GM19238 (cell line): Measurements from ENCODE around the gene SCN11A.

Source experiments
- DNase-seq: peaks from one replicate; pipeline ENCODE4 v3.0.0; 2011; ENCODE audit warnings: low spot score; ENCODE audit not compliant: insufficient read length

SCN11A gene

DNA sequence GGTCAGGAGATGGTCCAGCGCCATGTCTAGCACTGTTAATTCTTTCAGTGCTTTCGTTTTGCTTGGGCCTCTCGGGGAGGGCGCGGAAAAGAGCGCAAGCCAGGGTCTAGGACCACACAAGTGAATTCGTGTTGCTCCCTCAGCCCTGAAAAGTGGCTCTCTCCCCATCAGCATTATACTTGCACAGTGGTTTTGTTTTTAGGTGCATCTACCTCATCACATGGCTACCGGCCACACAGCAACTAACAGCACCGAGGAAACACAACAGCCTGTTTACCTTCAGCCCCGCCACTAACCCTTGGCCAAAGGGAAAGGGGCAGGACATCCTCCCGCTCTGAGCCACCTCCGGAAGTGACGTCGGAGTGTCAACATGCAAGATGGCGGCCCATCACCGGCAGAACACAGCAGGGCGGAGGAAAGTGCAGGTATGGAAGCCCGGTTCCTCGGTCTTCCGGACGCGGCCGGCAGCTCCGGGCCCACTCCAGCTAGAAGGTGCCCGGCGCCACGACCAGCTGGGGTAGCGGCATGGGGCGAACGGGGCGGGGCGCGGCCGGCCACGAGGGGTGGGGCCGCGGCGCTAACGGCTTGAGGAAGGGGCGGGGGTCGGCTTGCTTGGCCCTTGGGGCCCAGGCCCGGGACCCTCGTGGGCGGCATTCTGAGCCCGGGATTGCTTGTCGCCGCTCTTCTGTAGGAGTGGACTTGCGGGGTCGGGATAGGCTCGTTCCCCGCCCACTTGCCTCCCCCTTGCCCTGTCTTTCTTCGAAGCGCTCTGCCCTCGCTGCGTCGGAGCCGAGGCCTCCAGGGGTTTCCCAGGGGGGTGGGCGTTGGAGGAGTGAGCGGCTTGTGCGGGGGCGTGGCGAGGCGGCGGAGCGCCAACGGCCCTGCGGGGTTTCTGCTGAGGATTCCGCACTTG lies at the start of gene SCN11A, which contains the start of gene WDR48:
TSS of gene SCN11A (minus strand) at position 296 of the 913 bp plus-strand sequence. CDS start 101,582 bp downstream, outside the sequence.
TSS of gene WDR48 (plus strand) at position 368 of the 913 bp plus-strand sequence. CDS start at position 378, 10 bp downstream.
- DNase-seq, result peak; percentile 82

DNA sequence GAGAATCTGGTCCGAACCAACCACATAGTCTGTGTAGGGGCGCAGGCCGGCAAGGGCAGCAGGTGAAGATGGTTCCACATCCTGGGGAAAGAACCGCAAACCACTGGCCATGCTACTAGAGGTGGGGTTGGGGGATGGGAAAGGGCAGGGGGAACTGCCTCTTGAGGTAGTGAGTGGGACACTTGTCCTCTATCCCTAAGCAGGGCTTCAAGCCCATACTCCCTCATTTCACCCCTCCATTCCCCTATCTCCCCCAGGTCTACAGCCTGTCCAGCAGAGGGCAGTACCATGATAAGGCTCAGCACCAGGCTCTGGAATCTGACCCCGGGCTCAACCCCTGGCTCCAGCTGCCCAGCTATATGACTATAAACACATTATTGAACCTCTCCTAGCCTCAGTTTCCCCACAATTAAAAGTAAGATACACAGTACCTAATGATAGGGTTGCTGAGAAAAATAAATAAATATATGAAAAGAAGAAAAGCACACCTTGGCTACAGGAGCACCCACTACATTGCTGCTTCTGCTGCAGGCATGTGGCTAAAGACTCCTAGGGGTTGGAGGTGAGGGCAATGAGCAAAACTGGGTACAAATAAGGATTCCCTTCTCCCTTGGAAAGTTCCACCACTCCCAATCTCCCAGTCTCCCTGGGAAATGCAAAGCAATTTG lies 49.4 kb upstream of the SCN11A start:
- peak; percentile 73 for DNase-seq

DNA sequence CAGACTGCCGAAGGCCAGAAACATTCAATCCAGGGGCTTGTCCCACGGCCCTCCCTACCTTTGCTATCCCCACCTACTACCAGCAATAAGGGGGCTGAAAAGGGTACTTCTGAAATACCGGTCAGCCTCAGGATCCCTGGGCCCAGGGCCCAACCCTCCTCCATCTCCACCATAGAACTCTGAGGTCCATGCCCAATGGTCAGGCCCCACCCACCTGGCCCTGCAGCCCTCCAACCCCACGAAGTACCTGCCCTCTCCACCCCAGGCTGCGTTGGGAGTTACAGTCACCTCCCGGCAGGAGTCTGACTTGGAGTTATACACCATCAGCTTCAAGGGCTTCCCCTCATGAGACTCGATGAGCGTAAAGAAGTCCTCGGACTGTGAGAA lies 48.7 kb upstream of the SCN11A start:
- no peak for DNase-seq

DNA sequence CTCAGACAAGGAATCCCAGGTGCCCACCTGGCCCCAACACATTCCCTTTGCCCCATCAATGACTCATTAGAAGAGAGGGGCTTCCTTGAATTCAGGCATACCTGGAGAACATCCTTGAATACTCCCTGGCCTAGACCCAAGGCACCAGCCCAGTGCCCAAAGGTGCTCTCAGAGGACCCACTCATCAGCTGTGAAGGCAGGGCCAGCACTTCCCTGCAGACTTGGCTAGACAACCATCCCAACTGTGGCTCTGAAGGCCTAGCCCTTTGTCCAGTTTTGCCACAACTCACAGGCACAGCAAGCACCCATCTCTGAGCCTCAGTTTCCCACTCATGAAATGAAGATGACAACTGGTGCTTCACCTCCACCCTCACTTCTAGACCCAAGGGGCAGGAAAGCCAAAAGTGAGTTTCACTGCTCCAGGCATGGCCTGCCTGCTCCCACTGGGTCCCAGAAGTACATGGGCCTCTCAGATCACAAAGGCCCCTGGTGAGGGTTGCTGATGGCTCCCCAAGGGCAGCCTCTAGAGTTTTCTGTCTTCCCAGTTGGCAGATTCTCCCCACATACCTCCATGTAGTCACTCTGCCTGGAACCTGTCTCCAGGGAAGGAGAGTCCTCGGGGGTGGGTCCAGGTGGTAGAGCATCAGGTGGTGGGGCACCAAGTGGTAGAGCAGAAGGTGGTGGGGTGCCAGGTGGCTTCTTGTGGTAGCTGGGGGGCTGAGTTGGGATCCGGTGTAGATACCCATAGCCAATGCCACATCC lies 48.2 kb upstream of the SCN11A start:
- DNase-seq, result no peak

DNA sequence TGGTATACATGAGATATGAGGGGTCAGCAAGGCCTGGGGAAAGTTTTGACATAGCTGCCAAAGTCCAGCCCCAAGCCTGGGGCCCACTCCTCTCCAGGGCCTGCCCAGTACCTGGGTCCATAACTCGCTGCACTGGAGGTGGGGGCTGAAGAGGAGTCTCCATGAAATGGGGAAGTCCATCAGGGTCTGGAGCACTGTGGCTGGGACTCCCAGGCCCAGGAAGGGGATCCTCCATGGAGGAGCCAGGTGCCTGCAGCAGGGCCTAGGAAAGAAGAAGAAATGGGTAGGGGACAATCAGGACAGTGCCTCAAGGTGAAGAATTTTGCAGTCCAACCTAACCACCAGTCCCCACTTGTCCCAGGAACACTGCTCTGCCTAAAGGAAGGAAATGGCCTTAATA lies 47.5 kb upstream of the SCN11A start:
- DNase-seq, result no peak

DNA sequence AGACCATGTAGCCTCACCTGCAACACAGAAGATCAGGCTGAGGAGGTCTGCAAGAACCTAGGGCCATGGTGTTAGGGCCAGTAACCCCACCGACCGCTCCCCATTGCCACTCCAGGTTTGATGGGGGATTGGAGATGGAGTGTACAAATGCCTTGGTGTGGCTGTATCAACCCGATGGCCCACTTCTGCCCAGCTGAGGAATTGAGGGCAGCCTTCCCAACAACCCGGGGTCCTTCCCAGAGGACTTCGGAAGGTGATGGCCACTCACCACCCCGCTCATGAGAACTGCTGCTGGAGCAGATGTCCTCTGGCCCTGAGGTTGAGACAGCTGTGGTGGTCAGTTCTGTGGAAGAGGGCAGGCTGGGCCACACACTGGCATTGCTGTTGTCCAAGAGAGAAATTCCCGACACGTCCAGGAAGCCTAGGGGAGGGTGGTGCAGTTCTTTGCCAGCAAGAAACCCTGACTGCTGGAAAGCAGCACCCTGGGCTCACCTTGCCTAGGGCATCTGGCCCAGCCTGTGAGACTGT lies 46.8 kb upstream of the SCN11A start:
- no peak for DNase-seq

DNA sequence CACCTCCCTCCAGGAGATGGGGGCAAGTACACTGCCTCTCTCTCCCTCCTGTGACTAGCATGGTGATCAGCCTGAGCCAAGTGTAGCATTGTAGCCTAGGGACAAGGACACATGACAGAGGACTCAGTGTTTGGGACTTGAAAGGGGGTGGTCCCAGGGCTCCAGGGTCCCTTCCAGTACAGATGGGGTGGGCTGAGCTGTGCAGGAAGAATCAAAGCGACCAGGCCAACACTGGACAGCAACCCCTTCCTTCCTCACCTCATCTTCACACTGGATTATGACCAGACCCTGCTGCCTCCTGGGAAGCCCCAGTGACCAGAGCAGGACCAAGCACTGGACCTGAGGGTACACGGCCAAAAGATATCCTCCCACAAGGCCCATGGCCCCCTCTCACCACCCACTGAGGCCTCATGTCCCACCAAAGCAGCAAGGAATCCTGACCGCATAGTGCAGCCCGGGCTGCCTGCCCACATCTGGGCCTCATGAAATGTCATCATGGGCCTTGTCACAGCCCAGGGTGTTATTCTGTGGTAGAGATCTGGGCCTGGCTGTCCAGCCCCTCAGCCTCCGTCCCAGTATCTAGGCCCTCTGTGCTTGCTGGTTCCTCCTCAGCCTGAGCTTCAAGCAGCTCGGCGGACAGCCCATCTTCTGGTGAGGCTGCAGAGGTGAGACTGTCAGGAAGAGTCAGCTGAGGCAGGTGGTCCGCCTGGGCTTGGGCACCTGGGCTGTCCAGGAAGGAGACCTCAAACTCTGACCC lies 46.1 kb upstream of the SCN11A start:
- no peak for DNase-seq

DNA sequence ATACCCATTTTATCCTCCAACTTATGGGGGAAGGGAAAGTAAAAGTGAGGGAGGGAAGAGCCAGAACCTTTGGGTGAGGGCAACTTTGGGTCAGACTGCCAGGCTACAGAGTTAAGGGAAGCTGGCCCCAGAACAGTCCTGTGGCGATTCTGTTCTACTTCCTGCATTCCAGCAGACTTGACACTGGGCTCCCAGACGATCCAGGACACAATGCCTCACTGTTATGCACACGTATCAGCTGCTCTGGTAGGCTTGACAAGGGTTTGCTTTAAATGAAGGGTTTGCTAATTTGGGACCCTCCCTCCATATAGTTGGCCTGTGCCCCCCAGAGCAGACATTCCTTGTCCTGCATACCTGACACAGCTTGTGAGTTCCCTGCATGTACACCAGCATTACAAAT lies 45.0 kb upstream of the SCN11A start:
- DNase-seq, result no peak

DNA sequence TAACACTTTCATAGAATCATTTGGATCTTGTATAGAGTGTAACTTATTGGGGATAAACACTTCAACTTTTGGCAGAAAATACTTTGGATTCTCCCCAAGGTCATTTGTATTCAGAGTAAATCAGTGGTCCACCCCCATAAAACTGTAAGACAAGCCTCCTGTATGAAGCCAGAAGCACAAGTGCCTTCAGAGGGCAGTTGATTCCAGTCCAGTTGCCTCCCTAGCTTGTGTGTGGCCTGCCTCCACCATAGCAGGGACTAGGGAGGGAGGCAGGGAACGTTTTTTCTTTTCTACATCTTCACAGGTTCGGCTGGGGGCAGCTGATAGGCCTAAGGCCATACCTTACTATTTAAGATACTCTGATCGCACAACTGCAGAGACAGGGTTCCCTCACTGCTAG lies 44.0 kb upstream of the SCN11A start:
- DNase-seq, result no peak

DNA sequence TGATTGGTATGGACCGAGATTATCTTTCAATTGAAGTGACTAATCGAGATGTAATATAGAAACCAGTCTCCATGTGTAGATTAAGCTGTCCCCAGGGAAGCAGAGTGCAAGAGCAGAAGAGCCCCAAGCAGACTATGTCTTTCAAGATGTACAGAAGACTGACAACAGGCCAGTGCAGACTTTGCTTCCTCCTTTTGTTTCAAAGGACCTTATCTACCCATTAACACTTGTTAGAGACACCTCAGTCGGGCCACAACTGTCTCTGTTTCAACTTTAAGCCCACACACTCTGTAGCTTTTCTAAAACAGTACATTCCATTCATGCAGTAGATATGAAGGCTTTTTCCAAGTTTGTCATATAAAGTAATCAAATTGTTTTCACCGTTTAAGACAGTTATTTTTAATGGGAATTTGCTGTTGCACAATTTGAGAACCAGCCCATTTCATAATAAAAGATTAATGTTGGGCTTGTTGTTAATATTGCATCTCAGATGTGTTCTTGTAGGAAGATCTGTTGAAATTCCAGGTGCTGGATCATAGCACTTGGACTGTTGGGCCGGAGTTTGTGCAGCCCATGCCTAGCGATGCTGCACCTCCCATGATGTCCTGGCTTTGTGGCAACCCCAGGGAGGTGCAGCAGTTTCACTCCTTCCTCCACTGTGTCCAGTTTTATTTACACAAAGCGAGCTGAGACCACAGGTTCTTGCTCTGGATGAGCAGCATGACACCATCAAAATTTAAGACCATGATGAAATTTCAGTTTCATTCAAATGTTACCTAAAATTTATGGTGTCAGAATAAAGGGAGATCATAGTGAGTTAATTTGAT lies 43.3 kb upstream of the SCN11A start:
- no peak for DNase-seq

DNA sequence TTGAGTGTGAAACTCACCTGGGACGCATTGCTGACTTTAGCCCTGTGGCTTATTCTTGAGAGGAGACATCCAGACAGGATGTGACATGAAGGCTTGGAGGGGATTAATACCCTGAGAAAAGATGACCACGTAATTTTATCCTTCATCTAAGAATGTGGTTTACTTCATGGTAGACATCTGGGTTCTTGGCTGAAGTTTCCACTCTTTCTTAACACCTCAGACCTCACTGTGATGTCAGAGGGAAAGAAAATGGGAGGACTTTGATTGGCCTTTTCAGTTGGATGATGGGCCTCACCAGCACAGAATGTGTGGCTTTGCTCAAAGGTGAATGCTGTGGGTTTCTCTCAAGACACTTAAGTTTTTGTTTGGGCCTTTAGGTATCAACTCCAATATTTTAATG lies 39.2 kb upstream of the SCN11A start:
- no peak for DNase-seq

DNA sequence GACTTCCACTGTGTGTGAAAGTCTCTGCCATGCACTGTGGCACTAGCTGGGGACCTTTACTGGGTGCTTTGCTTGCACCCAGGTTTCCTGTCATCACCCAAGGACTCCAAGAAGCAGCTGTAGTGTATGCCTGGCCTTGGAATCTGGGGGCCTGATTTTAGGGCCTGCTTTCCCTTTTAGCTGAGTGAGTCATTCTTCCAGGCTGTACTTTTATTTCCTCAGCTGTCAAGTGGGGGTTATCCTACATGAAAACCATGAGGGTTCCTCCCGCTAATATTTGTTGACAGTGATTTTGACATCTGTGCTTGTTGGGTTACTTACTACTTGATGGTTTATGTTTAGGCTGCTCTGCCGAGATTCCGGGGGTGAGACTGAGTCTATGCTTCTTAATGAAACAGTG lies 37.1 kb upstream of the SCN11A start:
- no peak for DNase-seq

DNA sequence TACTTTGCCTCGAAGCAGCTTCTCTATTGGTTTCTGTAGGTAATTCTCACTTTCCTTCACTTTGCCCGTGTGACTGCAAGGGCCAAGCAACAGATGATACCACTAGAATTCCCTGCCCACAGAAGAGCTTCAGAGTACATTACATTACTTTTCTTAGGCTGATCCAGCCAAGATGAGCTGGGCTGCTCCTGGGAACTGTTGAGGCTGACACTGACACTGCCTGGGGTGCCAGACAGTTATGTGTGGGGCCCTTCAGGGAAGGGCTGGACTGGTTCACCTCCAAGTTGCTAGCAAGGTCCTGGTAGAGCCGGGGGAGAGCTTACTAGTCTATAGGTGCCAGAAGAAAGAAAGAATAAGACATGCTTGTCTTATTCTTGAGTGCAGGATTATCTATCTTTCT lies 36.7 kb upstream of the SCN11A start:
- DNase-seq, result no peak

DNA sequence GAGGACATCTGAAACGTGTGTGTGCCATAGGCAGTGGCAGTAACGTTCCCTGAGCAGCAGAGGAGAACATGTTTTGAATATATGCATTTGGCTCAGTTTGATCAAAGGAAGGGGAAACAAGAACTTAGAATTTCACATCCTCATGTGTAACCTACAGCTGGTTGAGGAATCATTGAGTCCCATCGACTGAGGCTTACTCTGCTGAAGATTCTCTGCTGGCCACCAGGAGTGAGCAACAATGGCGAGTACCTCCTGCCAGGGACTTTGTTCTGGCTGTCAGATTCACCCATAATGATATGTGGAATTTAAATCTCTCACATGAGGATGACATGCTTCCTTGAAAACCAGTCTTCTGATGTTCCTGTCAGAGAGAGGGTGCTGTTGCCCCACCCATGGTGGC lies 34.4 kb upstream of the SCN11A start:
- DNase-seq, result no peak

DNA sequence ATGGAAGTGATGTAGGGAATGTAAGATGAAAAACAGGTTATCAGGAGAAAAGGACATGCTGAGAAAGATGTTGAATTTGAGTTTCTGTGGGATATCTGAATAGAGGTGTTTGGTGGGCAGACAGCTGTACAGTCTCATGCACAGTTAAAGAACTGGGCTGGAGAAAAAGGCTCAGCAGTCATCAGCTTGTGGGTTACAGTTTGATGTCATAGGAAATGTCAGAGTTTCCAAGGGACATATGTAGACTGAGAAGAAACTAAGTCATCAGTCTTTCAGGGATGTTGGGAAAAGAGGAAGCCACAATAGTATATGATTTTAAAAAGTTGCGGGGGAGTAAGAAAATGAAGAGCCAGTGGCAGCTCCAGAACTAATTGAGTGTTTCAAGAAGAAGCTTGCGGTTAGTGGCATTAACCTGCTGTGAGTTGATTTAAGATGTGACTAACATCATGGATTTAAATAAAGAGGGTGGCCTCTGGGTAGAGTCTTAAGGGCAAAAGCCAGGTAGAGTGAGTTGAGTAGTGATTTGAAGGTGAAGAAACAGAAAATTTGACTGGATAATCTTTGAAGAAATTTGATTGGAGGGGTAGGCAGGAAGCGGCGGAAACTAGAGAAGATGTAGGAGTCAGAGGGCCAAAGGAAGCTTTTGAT lies 31.0 kb upstream of the SCN11A start:
- no peak for DNase-seq

DNA sequence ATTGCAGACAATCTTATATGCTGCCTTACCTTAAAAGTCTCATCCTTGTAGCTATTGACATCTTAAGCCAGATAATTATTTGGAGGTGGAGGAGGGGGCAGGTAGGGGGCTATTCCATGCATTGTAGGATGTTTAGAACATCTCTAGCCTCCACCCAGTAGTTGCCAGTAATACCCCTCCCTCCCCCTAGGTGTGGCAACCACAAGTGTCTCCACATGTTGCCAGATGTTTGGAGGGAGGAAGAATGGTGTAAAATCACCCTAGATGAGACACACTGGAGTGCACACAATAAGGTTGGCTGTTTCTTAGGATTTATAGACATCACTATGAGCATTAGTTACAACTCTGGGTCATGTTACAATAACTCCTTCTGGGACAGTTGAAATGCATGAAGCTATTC lies 28.3 kb upstream of the SCN11A start:
- DNase-seq, result no peak

DNA sequence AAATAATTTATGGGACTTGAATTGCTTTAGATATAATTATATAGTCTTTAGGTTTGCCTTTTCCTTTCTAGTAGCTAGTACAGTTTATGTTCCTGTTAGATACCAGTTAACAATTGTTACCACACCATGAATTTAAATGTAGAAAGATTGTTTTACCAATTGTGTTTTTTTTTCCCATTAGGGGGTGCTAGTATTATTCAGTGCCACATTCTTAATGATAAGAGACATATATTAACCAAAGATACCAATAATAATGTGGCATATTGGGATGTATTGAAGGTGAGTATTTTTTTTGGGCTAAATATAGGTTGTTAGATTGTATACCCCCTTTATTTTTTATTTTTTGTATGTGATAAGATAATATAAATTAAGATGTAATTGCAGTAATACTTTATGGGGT lies 27.8 kb upstream of the SCN11A start:
- no peak for DNase-seq

DNA sequence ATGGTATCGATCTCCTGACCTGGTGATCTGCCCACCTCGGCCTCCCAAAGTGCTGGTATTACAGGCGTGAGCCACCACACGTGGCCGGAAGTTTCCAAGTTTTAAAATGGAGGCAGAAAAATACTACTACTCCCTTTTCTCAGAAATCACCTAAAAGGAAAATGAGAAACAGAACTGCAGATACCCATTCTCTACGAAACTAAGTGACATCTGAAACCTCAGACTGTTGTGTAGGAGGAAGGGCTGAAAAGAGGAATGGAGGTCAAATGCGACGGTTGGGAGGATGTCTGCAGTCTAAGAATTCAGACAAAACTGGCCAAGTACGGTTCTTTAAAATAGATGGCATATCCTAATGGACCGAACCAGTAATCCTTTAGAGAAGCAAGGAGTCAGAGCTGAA lies 24.2 kb upstream of the SCN11A start:
- no peak for DNase-seq

DNA sequence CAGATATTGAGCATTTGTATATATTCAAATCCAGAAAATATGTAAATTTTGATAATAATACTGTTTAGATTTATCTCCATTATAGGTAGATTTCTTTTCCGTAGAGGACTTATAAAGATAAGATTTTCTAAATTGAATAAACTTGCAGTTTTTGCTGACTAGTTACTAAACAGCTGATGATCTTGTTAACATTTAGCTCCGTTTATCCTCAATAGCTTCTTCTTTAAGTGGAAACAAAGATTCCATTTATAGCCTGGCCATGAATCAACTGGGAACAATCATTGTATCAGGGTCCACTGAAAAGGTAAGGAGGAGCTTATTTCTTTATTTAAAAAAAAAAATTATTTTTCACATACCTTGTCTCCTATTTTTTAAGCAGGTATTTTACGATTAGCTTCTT lies 16.8 kb upstream of the SCN11A start:
- DNase-seq, result no peak

DNA sequence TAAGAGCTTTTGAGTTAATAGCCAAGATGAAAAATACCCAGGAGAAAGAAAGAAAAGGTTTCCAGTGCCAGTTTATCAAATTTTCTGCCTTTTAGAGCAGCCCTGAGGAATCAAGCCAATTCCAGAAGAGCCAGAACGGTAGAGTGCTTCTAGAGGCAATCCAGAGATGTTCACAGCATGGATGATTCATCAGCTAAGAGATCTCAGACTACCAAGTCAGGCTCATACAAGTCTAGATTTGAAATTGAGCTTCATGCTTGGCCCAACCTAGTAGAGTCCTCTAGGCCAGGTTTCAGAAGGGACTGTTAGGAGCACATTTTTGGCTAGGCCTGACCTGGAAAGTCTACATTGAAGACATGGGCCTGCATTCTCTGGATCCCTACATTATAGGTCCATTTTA lies 15.5 kb upstream of the SCN11A start:
- no peak for DNase-seq
